ENCODE data around the gene MYADM.

MYADM gene

DNA sequence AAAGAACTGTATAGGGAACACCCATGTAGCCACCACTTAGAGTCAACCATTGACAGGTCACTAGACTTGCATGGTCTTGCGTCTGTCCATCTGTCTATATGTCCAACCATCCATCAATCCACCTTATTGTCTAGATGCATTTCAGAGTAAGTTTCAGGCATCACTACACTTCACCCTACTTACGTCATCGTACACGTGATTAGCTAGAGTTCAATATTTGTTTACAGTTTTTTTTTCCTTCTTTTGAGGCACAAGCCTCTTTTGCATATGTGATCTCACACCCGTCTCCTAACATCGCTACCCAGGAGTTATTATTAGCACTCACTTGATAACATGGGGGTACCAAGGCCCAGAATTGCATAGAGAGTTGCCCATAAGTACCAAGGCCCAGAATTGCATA, 48.3 kb downstream of the MYADM start:
- no peak for DNase-seq

DNA sequence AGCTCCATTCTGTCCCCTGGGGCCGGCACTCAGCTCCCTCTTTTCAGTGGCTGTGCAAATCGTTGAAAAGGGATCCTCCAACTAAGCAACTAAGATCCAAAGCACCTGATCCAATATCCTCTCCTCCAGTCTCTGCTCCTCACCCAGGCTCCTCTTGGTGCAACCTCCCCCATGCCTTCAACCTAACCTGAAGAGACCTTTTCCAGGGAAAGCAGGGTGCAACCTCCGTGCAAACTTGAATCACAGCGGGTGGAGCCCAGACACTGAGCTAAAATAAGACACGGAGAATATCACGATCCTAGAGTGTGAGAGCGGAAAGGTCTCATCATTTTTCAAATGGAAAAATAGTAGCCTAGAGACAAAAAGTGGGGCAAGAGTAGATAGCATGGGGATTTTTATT, 49.7 kb downstream of the MYADM start:
- no peak for DNase-seq

Measured in NCI-H1105 treated with DMSO at 0.1 percent for 48 hours (cell line).